NCI-H446 treated with DMSO at 0.1 percent for 48 hours (cell line): ENCODE measurements around the gene NFASC.

ENCODE experiments used
- DNase-seq: peaks from one replicate; lab custom pipeline; 2025; lab: John Stamatoyannopoulos, UW

NFASC gene

DNA sequence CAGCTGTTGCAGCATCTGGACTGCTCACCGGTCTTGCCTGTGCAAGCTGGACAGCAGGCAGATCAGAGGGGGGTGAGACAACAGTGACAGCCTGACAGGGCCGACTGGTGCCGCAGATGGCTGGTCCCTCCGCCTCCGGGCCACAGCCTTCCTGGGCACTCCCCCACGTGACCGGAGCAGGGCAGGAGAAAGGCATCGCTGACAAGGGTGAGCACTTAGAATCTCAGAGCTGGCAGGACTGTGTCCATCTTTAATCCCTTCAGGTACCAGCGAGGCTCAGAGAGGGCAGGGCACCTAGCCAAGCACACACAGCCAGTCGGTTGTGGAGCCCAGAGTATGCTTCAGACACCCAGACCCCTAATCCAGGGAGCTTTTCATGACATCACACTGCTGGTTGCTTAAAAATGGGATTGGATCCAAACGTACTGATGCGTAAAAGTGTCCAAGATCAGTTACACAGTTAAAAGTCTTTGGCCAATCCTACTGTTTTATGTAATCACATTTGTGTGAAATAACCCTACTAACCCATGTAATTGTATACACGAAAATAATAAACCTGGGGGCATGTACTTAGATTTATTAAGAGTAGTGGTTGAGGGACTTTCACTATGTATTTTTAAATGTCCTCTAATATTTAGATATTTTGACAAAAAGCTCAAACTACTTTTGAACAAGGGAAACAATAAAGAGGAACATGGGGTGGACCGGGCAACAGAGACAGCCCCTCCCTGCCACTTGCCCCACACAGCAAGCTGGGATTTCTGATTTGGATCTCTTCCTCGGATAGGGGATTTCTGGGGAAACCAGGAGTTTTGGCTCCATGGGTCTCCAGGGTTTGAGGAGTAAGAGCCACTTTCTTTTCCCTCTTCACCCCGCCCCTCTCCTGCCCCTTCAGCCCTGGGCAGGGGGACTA lies 171.6 kb downstream of the NFASC start:
- DNase-seq: peak; percentile 84

DNA sequence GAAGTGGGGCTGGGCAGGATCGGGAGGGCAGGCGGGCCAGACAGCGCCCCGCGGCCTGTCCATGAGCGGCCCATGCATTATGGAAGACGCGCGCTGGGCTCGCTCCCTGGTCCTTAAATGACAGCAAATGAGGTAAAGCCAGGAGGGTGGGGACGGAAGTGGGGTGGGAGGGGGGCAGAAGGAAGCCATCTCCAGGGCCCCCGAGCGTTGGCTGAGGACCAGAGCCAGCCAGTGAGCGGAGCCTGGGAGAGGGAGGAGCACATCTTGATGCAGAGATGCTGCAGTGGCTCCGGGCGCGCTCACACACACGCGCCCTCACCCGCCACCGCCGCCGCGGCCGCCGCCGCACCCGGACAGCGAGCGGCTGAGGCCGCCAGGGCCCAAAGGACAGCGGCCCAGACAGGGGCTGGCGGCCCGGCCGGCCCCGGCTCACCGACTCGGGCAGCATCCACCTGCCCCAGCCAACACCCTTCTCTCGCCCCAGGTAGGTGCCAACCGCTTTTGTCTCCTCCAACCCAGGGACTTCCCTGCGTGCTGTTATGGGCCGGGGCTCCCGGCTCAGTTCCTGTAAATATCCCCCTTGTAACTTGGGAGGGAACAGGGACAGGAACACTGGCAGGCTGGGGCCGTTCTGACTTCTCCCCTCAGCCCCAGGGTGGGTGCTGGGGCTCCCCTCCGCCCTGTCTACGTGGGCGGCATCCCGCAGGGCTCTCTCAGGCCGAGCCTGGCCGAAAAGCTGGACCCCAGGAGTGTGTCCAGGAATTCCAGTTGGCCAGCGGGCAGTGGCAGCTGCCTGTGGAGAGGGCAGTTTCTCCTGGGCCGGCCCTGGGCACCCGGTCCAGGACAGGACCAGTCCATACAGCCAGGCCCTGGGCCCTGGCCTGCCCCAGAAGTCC lies 172.5 kb downstream of the NFASC start, which contains the start of gene CNTN2:
TSS of gene CNTN2 (plus strand) at position 302 of the 896 bp plus-strand sequence. CDS start 9,974 bp downstream, outside the sequence.
- no peak for DNase-seq

DNA sequence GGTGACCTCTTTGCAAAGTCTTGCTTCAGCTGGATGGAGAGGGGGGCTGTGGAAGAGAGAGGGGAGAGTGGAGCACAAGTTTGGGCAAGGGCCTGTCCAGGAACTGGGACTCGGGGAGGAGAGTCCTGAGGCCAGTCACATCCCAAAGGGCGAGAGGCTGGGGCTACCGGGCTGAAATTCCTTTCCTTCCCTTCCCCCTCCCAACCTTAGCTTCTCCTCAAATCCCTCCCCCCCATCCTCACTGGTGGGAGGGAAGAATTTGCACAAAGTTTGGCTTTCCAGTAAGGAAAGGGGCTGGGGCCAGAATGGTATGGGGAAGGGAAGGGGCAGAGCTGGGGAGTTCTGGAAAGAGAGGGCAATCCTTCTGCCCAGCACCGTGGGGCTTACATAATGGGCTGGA lies 173.2 kb downstream of the NFASC start:
- no peak for DNase-seq

DNA sequence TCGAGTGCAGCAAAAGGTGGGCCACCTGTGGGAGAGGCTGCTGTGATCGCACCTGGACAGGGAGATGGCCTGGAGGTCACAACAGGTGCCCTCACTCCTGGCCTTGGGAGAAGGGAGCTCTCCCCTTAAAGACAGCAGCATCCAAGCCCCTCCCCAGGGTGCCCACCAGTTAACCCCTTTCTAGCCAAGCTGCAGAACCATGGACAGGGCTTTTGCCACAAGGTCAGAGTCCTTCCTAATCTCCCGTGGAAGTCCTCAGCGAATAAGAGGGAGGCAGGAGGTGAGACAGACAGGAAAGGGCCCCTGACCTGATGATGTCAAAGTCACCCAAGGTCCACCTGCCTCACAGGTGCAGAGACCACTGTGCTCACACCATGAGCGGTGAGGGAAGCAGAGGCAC lies 174.1 kb downstream of the NFASC start:
- DNase-seq: no peak

DNA sequence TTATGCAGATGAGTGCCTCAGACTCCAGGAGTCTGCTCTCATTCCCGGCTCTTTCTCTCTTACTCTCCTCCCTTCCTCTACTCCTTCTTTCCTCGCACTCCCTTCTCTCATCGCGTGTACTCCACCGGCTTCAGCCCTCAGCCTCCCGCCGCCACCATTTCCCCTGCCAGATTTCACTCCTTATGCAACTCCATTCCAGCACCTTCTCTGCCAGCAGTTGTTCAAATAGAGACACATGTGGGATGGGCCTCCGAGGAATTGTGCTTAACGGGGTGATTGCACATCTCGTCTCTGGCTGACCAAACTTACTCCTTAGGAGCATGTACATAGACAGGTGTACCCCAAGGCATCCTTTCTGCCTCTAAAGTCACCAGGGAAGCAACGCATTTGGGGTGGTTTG lies 174.5 kb downstream of the NFASC start:
- DNase-seq: no peak

DNA sequence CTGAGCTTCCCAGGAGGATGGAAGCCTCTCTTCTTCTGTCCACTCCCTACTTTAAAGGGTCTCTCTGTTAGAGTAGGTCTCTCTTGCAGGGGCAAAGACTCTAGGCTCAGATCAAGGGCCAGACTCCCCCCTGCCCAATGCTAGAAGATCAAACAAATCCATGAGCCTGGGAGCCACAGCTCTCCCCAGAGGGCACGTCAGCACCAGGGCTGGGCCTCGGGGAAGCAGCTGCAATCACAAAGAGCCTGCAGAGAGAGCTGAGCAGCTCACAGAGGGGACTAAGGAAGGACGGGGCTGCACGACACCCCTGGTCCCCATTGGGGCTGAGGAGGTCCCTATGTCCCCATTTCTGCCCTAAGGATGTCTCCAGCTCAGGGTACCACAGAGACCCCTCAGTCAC lies 176.2 kb downstream of the NFASC start:
- no peak for DNase-seq

DNA sequence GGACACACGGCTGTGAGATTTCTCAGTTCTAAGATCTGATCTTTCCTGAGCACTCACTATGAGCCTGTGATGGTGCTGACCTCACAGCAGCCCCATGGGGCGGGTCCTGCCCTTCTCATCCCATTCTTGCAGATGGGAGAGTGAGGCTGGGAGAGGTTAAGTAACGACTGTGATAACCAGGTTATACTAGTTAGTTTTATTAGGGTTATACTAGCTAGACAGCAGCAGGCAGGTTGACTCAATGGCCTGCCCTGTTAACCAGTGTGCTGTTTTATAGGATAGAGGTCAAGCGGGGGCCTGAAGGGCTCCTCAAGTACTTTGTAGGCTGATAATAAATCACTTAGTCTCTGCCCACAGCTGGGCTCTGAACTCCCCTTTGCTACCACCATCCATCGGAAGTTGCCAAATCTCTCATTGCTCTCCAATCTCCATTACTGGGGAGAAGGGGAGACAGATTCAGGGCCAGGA lies 177.1 kb downstream of the NFASC start:
- DNase-seq: no peak

DNA sequence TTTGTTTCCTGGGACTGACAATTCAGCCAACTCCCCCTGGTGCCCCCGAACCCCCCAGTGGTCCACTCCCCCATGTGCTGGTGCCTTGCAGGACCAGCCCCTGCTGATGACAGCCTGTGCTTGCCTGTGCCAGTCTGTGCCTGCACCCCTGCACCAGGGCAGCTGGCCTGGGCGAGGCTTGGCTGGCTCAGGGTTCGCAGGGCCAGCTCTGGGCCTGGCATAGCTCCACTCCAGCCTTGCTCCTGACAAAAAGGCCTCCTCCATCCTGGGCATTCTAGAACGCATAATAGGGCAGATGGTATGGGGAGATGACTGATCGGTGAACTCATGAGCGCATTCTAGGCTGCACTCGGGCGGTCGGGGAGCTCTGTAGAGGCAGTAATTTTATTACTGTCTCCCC lies 177.7 kb downstream of the NFASC start:
- peak; percentile 98 for DNase-seq

DNA sequence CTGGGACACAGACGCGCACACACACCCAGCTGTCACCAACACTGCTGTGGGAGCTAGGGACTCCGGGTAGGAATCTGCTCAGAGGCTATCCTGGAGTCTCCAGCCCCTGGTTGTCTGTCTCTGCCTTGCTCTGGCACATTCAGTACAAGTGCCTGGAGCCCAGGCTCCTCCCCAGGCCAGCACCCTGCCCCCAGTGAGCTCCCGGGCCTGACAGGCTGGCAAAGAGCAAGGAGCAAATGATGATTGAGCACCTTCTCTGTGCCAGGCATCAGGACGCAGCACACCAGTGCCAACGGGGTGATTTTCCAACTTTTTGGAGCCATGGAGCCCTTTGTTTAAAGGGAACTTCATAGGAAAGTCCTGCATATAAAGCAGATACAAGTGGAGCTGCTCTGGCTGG lies 178.8 kb downstream of the NFASC start:
- peak; percentile 94 for DNase-seq

DNA sequence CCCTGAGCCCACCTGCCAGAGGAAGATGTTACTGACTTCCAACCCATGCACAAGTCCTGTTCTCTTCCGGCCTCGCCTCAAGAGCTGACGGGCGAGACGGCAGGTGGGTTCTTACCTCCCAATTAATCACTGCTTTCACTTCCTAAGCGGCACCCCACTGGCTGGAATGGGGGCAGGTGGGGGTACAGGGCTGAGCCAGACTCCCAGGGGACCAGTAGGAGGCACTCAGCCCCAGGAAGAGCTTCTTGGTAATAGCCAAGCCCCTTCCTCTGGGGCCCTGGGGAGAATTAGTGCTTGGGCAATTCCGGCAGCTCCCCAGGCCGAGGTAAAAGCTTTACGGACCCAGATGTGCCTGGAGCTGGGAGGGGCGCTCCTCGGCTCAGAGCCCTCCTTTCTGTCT lies 182.0 kb downstream of the NFASC start:
- DNase-seq: no peak

DNA sequence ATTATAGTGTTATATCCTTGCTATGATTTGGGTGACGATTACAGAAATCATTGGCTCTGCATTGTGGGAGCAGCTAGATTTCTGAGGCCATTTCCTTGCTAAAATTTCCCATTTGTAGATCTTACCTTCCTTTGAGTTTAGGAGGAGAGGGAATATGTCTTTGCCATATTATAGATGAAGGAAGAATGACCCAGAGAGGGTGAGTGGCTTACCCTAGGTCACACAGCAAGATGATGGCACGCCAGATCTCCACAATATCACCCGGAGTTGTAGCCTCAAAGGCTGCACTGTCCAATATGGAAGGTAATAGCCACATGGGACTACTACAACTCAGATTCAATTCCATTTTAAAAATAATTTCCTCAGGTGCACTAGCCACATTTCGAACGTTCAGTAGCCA lies 182.6 kb downstream of the NFASC start:
- DNase-seq: no peak

DNA sequence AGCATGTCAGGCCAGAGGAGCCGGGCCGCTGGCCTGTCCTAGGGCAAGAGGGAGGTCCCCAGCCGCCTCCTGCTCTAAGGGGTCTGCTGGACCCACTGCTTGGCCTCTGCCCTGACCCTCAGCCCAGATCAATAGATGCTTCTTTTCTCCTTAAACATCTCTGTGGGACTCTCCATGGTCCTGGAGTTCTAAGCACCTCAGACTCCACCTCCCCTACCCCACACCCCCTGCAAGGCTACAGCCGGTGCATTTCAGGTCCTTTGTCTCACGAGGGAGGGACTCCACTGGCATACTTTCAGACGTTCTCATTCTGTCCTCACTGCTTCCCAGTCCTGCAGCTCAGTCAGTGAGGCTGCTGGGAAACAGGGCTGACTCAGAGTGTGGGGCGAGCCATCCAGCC lies 183.4 kb downstream of the NFASC start:
- no peak for DNase-seq

DNA sequence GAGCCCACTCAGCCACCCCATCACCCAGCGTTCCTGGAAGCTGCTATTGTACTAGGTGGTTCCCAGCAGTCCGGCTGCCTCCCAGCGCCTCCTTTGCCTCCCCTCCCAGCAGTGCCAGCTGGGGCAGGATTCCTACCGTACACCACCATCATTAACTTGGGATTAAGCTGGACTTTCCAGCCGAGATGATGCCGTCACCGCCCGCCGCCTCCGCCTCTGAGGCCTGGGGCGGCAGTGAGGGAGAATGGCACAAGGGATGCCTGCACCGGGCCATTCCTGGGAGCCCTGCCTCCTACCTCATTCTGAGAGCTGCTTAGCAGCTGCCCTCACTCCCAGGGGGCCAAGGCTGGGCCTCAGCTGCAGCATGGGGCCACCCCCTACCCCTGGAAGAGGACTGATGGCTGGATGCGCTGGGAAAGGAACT lies 185.5 kb downstream of the NFASC start:
- no peak for DNase-seq

DNA sequence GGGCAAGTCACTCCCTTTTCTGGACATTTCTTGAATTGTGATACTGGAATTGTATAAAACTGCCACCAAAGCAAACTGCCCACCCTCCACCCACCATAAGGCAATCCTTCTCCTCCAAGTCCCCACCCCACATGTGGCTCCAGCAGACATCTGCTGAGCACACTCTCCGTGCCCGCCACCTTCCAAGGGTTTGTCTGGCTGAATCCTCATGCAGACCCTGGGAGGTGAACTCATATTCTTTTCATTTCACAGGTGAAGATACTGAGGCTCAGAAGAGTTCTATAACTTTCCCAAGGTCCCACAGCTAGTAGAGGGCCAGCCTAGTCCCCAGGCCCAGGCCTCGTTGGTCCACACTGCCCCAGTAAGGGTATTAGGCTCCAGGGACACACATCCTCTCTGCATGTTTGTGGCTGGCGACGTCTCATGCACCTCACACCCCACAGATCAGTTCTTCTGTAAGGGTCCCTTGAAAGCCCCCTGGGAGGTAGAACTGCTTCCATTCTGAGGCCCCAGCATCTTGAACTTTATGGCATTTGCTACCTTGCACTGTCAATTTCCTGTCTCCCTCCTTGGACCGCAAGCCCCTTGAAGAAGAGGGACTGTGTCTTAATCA lies 186.4 kb downstream of the NFASC start:
- DNase-seq: no peak

DNA sequence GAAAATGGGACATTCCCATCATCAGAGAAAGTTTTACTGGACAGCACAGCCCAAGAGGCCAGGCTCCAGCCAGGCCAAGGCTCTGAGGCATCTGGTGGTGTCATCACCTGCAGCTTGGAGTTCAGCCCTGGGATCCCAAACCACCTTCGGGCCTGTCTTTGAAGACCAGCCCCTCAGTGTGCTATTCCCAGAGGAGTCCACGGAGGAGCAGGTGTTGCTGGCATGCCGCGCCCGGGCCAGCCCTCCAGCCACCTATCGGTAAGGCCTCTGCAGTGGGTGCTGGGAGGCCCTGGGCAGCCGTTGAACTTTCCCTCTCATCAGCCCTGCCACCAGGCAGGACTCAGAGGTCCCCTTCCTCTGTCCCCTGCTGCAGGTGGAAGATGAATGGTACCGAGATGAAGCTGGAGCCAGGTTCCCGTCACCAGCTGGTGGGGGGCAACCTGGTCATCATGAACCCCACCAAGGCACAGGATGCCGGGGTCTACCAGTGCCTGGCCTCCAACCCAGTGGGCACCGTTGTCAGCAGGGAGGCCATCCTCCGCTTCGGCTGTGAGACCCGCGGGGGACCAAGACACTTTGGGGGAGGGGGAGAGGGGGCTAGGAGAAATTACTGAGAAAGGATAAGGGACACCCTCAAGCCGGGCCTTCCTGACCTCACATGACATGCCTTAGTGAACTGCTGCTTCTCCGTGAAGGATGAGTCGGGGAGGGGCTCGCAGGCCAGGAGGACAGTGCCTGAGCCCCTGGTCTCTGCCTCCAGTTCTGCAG lies 187.3 kb downstream of the NFASC start:
- no peak for DNase-seq

DNA sequence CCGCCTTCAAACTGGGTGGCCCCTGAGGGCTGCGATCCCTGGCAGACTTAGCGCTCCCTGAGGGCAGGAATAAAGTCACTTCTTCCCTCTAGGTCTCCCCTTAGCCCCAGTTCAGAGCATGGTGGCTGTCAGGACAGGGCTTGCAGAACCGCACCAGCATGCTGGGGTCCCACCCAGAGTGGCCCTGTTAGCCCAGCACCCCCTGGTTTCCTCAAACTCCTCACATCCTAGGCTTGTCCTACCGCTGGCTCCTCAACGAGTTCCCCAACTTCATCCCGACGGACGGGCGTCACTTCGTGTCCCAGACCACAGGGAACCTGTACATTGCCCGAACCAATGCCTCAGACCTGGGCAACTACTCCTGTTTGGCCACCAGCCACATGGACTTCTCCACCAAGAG lies 188.2 kb downstream of the NFASC start:
- DNase-seq: no peak

DNA sequence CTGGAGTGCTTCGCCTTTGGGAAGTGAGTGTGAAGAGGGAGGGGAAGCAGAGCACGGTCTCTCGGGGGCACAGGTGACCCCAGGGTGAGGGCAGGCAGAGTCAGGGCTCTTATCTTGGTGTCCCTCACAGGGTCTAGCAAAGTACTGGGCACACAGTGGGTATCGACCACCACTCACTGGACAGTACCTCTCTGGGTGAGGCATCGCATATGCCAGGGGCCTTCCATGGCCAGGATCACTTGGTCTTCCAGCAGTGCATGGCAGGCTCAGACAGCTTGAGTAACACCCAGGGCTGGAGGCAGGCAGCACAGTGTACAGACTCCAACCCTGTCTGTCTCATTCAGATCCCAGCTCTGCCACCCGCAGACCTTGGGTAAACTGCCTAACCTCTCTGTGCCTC lies 189.0 kb downstream of the NFASC start:
- no peak for DNase-seq

DNA sequence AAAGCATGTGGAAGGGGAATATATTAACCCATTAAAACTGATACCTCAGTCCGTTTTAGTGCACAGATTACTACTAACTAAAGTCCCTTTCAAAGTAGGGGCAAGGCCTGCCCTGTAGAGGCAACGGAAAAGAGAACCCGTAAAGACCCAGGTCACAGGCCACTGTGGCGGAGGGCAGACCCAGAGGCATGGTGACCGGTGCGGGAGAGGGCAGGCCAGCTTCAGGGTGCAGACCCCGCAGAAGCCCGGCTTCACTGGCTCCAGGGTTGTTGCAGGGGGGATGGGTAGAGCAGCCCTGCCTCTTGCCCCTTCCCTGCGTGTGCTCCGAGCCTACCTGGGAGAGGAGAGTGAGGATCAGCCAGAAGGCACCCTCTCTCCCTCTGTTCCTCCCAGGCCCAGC lies 190.1 kb downstream of the NFASC start:
- no peak for DNase-seq

DNA sequence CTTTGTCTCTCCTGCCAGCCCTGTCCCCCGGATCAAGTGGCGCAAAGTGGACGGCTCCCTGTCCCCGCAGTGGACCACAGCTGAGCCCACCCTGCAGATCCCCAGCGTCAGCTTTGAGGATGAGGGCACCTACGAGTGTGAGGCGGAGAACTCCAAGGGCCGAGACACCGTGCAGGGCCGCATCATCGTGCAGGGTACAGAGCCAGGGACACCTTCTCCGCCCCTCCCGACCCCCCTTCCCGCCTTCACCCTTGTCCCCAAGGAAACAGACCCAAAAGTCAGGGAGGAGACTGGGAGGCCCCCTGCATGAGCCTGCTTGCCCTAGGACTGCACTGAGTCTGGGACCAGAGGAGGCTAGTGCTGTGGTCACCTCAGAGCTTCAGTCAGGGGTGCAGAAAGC lies 190.6 kb downstream of the NFASC start:
- no peak for DNase-seq

DNA sequence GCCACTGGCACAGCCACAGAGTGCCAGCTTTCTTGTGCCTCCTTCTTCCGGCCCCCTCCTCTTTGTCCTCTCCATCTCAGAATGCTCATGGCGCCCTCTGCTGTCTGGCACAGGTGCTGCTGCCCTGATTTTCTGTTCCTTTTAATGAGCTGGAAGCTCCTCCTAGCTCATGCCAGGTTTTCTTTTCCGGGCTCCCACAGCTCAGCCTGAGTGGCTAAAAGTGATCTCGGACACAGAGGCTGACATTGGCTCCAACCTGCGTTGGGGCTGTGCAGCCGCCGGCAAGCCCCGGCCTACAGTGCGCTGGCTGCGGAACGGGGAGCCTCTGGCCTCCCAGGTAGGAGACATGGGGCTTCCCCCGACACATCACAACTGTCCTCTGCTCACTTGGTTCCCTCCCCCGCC lies 191.0 kb downstream of the NFASC start:
- DNase-seq: peak; percentile 75

DNA sequence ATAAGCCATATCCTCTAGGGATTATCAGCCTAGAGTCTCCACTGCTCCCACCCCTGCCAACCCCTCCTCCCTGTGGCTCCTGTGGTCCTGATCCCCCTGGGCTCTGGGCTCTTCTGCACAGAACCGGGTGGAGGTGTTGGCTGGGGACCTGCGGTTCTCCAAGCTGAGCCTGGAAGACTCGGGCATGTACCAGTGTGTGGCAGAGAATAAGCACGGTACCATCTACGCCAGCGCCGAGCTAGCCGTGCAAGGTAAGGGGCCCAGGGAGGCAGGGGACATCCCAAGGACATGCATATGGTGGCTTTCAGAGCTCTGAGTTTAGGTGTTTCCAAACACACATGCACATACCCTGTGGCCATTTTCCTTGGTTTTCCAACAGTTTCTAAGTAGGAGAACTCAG lies 191.7 kb downstream of the NFASC start:
- no peak for DNase-seq

DNA sequence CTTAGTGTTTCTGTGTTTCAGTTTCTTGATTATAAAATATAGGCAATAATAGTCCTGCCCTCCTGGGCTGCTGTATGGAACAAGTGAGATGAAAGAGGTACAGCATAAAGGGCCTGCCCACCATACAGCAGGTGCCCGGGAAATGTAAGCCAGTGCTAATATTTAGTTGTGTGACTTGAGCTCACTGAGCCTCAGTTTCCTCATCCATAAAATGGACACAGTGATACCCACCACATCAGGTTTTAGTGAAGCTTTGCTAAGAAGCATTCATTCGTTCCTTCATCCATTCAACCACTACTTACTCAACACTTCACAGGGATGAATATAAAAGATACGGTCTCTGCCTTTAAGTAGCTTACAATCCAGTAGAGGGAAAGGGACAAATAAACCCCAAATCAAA lies 192.2 kb downstream of the NFASC start:
- DNase-seq: no peak
